GM19351 (cell line): Measurements from ENCODE around the gene SP1.
"Not testable (repeated sequence)": the region's sequence is repeated elsewhere in the genome, so short reads cannot be mapped to it uniquely, and the experiment has no call there.

Source experiments
- ATAC-seq: cut with Tn5 transposase; IDR thresholded peaks from one replicate; pipeline ENCODE4 v1.9.1; 2021; ENCODE audit warnings: mild to moderate bottlenecking, moderate library complexity; ENCODE audit not compliant: unreplicated experiment

SP1 gene

GRCh38 chr12:53380104-53380793 lies at the start of gene SP1:
Gene SP1, plus strand, starts transcription at chr12:53380176. Its CDS starts 116 bp downstream, at chr12:53380292.
- ATAC-seq: peak; percentile 35

GRCh38 chr12:53330671-53331070 lies 49.3 kb upstream of the SP1 start:
- ATAC-seq: no peak

- ATAC-seq: not testable (repeated sequence)
Measured at GRCh38 chr12:53332339-53332738, 47.6 kb upstream of the SP1 start.

- ATAC-seq: no peak
Measured at GRCh38 chr12:53332744-53333143, 47.2 kb upstream of the SP1 start.

- ATAC-seq: no peak
Measured at GRCh38 chr12:53333289-53333688, 46.7 kb upstream of the SP1 start.

GRCh38 chr12:53333845-53334244 lies 46.1 kb upstream of the SP1 start:
- ATAC-seq: no peak

- no peak for ATAC-seq
Measured at GRCh38 chr12:53334822-53335221, 45.2 kb upstream of the SP1 start.

GRCh38 chr12:53336181-53336681 lies 43.7 kb upstream of the SP1 start, which contains the start of gene SP7:
Gene SP7, minus strand, starts transcription at chr12:53336354. Its CDS starts 708 bp downstream, at chr12:53335646.
- no peak for ATAC-seq

- ATAC-seq: no peak
Measured at GRCh38 chr12:53338017-53338416, 42.0 kb upstream of the SP1 start.

- ATAC-seq: no peak
Measured at GRCh38 chr12:53338916-53339315, 41.1 kb upstream of the SP1 start.

GRCh38 chr12:53340398-53340797 lies 39.6 kb upstream of the SP1 start:
- ATAC-seq: no peak

GRCh38 chr12:53343449-53343848 lies 36.5 kb upstream of the SP1 start:
- no peak for ATAC-seq

- no peak for ATAC-seq
Measured at GRCh38 chr12:53343969-53344368, 36.0 kb upstream of the SP1 start.

GRCh38 chr12:53344487-53344823 lies 35.5 kb upstream of the SP1 start:
- peak; percentile 25 for ATAC-seq

GRCh38 chr12:53344824-53345485 lies 35.0 kb upstream of the SP1 start:
- ATAC-seq: peak; percentile 64

- no peak for ATAC-seq
Measured at GRCh38 chr12:53345486-53346188, 34.3 kb upstream of the SP1 start.

- ATAC-seq: no peak
Measured at GRCh38 chr12:53346491-53346890, 33.5 kb upstream of the SP1 start.

GRCh38 chr12:53347905-53348304 lies 32.1 kb upstream of the SP1 start:
- ATAC-seq: no peak

GRCh38 chr12:53352331-53353256 lies 27.4 kb upstream of the SP1 start:
- peak; percentile 66 for ATAC-seq

- ATAC-seq: no peak
Measured at GRCh38 chr12:53353257-53353655, 26.7 kb upstream of the SP1 start.

GRCh38 chr12:53355121-53355520 lies 24.9 kb upstream of the SP1 start:
- ATAC-seq: no peak
